GM12878 (cell line): ENCODE results near the gene GPR21. TPM values are rescaled to one million over a fixed set of nuclear protein-coding genes. Genes with fewer than 3 reads are reported as not detected.

ENCODE experiments used
- ATAC-seq: fragments of 200-7000 bp; cut with Tn5 transposase; 3 replicates; pipeline ENCODE4 v1.9.1; 2020; ENCODE audit warnings: mild to moderate bottlenecking, moderate library complexity
- BruUV-seq: library from RNA; stranded (reverse); fragments of 400-500 nt; replicated peaks from 2 replicates; lab custom pipeline; 2021; lab: Mats Ljungman, UMichigan
- CTCF ChIA-PET: fragments of 300-600 bp; sonication (Branson Sonifier 250); formaldehyde crosslinking; extraction: SDS; loops from one replicate; lab custom pipeline; 2021; ENCODE audit warnings: inconsistent platforms; lab: Yijun Ruan, JAX
- POLR2A ChIA-PET: fragments of 350-600 bp; formaldehyde crosslinking; extraction: SDS; loops from one replicate; lab custom pipeline; 2021; ENCODE audit warnings: inconsistent platforms; lab: Charles Lee
- RAD21 ChIA-PET: fragments of 300-600 bp; sonication (Branson Sonifier 250); formaldehyde crosslinking; loops from one replicate; lab custom pipeline; 2023; ENCODE audit warnings: antibody characterized with exemption; ENCODE audit not compliant: unreplicated experiment; lab: Charles Lee
- SMC1A ChIA-PET: fragments of 300-600 bp; sonication (Branson Sonifier 250); formaldehyde crosslinking; loops from one replicate; lab custom pipeline; 2023; ENCODE audit not compliant: unreplicated experiment, uncharacterized antibody; lab: Charles Lee
- DNase-seq: peaks from one replicate; pipeline ENCODE4 v3.0.0-alpha.2; 2011; ENCODE audit warnings: low read depth, low spot score
- FAIRE-seq: peaks from 3 replicates; lab custom pipeline; 2011; peaks lifted over from hg19 to GRCh38; lab: Jason Lieb, UNC
- H2AFZ ChIP-seq: 2 replicates; pipeline ENCODE4 v1.6.0; 2011; ENCODE audit warnings: low read depth, low read length, control low read depth; ENCODE audit not compliant: control insufficient read depth
- H3K27ac ChIP-seq: 2 replicates; pipeline ENCODE4 v1.5.1; 2011; ENCODE audit warnings: control low read depth; ENCODE audit not compliant: control insufficient read depth, insufficient read depth
- H3K27me3 ChIP-seq, 2 experiments: replicated peaks in 1 of 2; 2 replicates each; pipeline versions ENCODE4 v1.6.0 to v1.6.1; 2011; ENCODE audit warnings: low read length in 1 of 2; ENCODE audit not compliant: control insufficient read depth in 2 of 2, insufficient read depth in 2 of 2
- H3K36me3 ChIP-seq, 2 experiments: 2 replicates each; pipeline ENCODE4 v1.5.1; 2011; ENCODE audit warnings: low read length in 1 of 2; ENCODE audit not compliant: control insufficient read depth in 2 of 2, insufficient read depth in 2 of 2
- H3K4me1 ChIP-seq: 2 replicates; pipeline ENCODE4 v1.6.1; 2011; ENCODE audit warnings: mild to moderate bottlenecking, low read length, moderate library complexity, mixed read lengths; ENCODE audit not compliant: control insufficient read depth, insufficient read depth
- H3K4me2 ChIP-seq: 2 replicates; pipeline ENCODE4 v1.6.0; 2011; ENCODE audit warnings: control low read depth; ENCODE audit not compliant: control insufficient read depth, insufficient read depth
- H3K4me3 ChIP-seq: fragments of 200-600 bp; sonication (generic); 2 replicates; pipeline ENCODE4 v1.5.1; 2016
- H3K79me2 ChIP-seq: 2 replicates; pipeline ENCODE4 v1.6.0; 2011; ENCODE audit warnings: low read length; ENCODE audit not compliant: control insufficient read depth, insufficient read depth
- H3K9ac ChIP-seq: 2 replicates; pipeline ENCODE4 v1.8.0; 2011; ENCODE audit warnings: low read length, control low read depth, mixed read lengths; ENCODE audit not compliant: control insufficient read depth, insufficient read depth
- H3K9me3 ChIP-seq: replicated peaks from 3 replicates; pipeline ENCODE4 v1.5.1; 2011; ENCODE audit warnings: mild to moderate bottlenecking, low read length; ENCODE audit not compliant: control insufficient read depth, insufficient read depth
- H4K20me1 ChIP-seq: 2 replicates; pipeline ENCODE4 v1.6.0; 2011; ENCODE audit not compliant: control insufficient read depth, insufficient read depth
- CREB1 ChIP-seq: IDR thresholded peaks from 2 replicates; pipeline ENCODE4 v1.6.1; 2012; ENCODE audit warnings: low read depth, mild to moderate bottlenecking, inconsistent platforms
- E4F1 ChIP-seq: fragments of 450-650 bp; IDR thresholded peaks from 2 replicates; pipeline ENCODE4 v1.6.1; 2018; ENCODE audit warnings: borderline replicate concordance, mild to moderate bottlenecking; ENCODE audit not compliant: partially characterized antibody
- NFXL1 ChIP-seq: fragments of 450-650 bp; IDR thresholded peaks from 2 replicates; pipeline ENCODE4 v1.6.1; 2017; ENCODE audit warnings: antibody characterized with exemption, mild to moderate bottlenecking, borderline replicate concordance
- POLR2A ChIP-seq: IDR thresholded peaks from 2 replicates; pipeline ENCODE4 v1.6.1; 2011; ENCODE audit warnings: low read depth, mild to moderate bottlenecking, low read length
- REST ChIP-seq: IDR thresholded peaks from 2 replicates; pipeline ENCODE4 v1.6.1; 2012; ENCODE audit warnings: mild to moderate bottlenecking, low read depth, low read length
- WRNIP1 ChIP-seq: IDR thresholded peaks from 2 replicates; pipeline ENCODE4 v1.6.1; 2011; ENCODE audit warnings: low read depth, low read length, improper control_type of control experiment, borderline replicate concordance
- ZNF217 ChIP-seq: fragments of 450-650 bp; IDR thresholded peaks from 2 replicates; pipeline ENCODE4 v1.6.1; 2017; ENCODE audit warnings: antibody characterized with exemption, mild to moderate bottlenecking
- ZNF24 ChIP-seq: fragments of 450-650 bp; IDR thresholded peaks from 2 replicates; pipeline ENCODE4 v1.6.1; 2017; ENCODE audit warnings: antibody characterized with exemption, mild to moderate bottlenecking
- WGBS: methylation state at CpG from one replicate; pipeline ENCODE4 v1.1.6; 2016; ENCODE audit warnings: low lambda C conversion rate; ENCODE audit not compliant: insufficient replicate concordance, insufficient coverage; ENCODE audit errors: missing lambda C conversion rate; 5-methylcytosine and 5-hydroxymethylcytosine counted together
- in situ Hi-C: fragments of 300-500 bp; cut with MboI; formaldehyde crosslinking; loops from 9 replicates; pipeline ENCODE4 v1.14.3; 2018; ENCODE audit warnings: mixed read lengths
- intact Hi-C: fragments of 100-400 bp; cut with micrococcal nuclease; formaldehyde crosslinking; loops from one replicate; pipeline ENCODE4 v1.14.2; 2022; ENCODE audit not compliant: unreplicated experiment
- polyA plus RNA-seq, 11 experiments: library from polyadenylated mRNA; depleted of rRNA in 4 of 11; unstranded in 6 of 11; stranded (reverse) in 5 of 11; fragments of >200 nt; fragmentation: Nextera tagmentation in 4 of 11; fragmentation: Illumina TruSeq in 1 of 11; extraction: Ambion mirVana in 4 of 11; extraction: Trizol in 1 of 11; gene quantifications; 1 replicate in 1 of 11; 2 replicates in 10 of 11; pipeline versions ENCODE4 v1.2.1 to v1.2.3, GENCODE V29; 2011 to 2016; ENCODE audit warnings: inconsistent platforms in 2 of 11, missing spikeins in 2 of 11, low read depth in 1 of 11
- total RNA-seq, 4 experiments: library from RNA; depleted of rRNA in 3 of 4; stranded (reverse); fragments of >200 nt in 3 of 4; fragmentation: Illumina TruSeq in 1 of 4; extraction: Trizol in 1 of 4; gene quantifications; 2 replicates each; pipeline versions ENCODE4 v1.2.1 to v1.2.3, GENCODE V29; 2013 to 2021
- TF ChIP-seq, protein P1 (sequence below): fragments of 450-650 bp; IDR thresholded peaks from 2 replicates; pipeline ENCODE4 v1.6.1; 2017; ENCODE audit warnings: borderline replicate concordance
- TF ChIP-seq, protein P2 (sequence below): fragments of 450-650 bp; IDR thresholded peaks from 2 replicates; pipeline ENCODE4 v1.6.1; 2017; ENCODE audit warnings: mild to moderate bottlenecking, low read depth, inconsistent platforms; ENCODE audit not compliant: poor library complexity, severe bottlenecking
- TF ChIP-seq, protein P3 (sequence below): fragments of 450-650 bp; IDR thresholded peaks from 2 replicates; pipeline ENCODE4 v1.6.1; 2014; ENCODE audit warnings: mild to moderate bottlenecking

GPR21 gene
- total and polyA plus RNA-seq, 10 of the 15 experiments (the other 5 are each of a cell fraction or from before 2014, with no cell fraction given) = 0.09 to 1.9 (median 0.57) TPM; not detected in 4

DNA sequence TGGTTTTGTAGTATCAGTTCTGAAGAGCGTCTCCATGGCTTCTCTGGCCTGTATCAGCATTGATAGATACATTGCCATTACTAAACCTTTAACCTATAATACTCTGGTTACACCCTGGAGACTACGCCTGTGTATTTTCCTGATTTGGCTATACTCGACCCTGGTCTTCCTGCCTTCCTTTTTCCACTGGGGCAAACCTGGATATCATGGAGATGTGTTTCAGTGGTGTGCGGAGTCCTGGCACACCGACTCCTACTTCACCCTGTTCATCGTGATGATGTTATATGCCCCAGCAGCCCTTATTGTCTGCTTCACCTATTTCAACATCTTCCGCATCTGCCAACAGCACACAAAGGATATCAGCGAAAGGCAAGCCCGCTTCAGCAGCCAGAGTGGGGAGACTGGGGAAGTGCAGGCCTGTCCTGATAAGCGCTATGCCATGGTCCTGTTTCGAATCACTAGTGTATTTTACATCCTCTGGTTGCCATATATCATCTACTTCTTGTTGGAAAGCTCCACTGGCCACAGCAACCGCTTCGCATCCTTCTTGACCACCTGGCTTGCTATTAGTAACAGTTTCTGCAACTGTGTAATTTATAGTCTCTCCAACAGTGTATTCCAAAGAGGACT, 1.5 kb downstream of the GPR21 start (continued):
- TF ChIP-seq, protein P1, sequence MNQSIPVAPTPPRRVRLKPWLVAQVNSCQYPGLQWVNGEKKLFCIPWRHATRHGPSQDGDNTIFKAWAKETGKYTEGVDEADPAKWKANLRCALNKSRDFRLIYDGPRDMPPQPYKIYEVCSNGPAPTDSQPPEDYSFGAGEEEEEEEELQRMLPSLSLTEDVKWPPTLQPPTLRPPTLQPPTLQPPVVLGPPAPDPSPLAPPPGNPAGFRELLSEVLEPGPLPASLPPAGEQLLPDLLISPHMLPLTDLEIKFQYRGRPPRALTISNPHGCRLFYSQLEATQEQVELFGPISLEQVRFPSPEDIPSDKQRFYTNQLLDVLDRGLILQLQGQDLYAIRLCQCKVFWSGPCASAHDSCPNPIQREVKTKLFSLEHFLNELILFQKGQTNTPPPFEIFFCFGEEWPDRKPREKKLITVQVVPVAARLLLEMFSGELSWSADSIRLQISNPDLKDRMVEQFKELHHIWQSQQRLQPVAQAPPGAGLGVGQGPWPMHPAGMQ = no peak
- no peak for TF ChIP-seq WRNIP1
- TF ChIP-seq ZNF24 = no peak

GRCh38 chr9:123035791-123036190, 2.3 kb downstream of the GPR21 start:
- 63% methylated on average over 2 of the region's 2 CpGs for WGBS
- H3K4me3 ChIP-seq = no peak overlapping the region
- H3K4me2 ChIP-seq = no peak overlapping the region
- no peaks in the 10 kb centered on the region for H3K79me2 ChIP-seq
- intact Hi-C loops = no loop called here
- SMC1A ChIA-PET = interaction anchor here (0.6 to 1.3 kb wide), 3 partner anchors 12 to 314 kb away, joined by 3 read pairs; no protein-coding TSS in a partner anchor
- H4K20me1 ChIP-seq = no peaks in the 10 kb centered on the region
- H3K36me3 ChIP-seq = peaks cover 0 to 3% of the 10 kb centered on the region in 2 experiments; a peak in 3 of 4 replicates
- no peak for DNase-seq
- no peak overlapping the region for H3K27ac ChIP-seq
- H2AFZ ChIP-seq = no peak overlapping the region
- TF ChIP-seq, protein P2, sequence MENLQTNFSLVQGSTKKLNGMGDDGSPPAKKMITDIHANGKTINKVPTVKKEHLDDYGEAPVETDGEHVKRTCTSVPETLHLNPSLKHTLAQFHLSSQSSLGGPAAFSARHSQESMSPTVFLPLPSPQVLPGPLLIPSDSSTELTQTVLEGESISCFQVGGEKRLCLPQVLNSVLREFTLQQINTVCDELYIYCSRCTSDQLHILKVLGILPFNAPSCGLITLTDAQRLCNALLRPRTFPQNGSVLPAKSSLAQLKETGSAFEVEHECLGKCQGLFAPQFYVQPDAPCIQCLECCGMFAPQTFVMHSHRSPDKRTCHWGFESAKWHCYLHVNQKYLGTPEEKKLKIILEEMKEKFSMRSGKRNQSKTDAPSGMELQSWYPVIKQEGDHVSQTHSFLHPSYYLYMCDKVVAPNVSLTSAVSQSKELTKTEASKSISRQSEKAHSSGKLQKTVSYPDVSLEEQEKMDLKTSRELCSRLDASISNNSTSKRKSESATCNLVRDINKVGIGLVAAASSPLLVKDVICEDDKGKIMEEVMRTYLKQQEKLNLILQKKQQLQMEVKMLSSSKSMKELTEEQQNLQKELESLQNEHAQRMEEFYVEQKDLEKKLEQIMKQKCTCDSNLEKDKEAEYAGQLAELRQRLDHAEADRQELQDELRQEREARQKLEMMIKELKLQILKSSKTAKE = no peak
- TF ChIP-seq REST (no peak), ZNF217 (no peak), E4F1 (no peak), NFXL1 (no peak), POLR2A (no peak), CREB1 (no peak)
- TF ChIP-seq, protein P3, sequence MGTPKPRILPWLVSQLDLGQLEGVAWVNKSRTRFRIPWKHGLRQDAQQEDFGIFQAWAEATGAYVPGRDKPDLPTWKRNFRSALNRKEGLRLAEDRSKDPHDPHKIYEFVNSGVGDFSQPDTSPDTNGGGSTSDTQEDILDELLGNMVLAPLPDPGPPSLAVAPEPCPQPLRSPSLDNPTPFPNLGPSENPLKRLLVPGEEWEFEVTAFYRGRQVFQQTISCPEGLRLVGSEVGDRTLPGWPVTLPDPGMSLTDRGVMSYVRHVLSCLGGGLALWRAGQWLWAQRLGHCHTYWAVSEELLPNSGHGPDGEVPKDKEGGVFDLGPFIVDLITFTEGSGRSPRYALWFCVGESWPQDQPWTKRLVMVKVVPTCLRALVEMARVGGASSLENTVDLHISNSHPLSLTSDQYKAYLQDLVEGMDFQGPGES = no peak
- H3K9me3 ChIP-seq = no peaks in the 10 kb centered on the region
- H3K27me3 ChIP-seq = no peaks in the 10 kb centered on the region
- in situ Hi-C loops = no loop called here
- BruUV-seq = no TSS peak
- no peak for ATAC-seq
- no peak overlapping the region for H3K9ac ChIP-seq
- CTCF ChIA-PET = interaction anchor here (1.0 to 1.1 kb wide), 2 partner anchors 11 to 57 kb away, joined by 3 read pairs; no protein-coding TSS in a partner anchor
- POLR2A ChIA-PET = interaction anchor here (0.6 to 1.6 kb wide), 2 partner anchors 12 to 140 kb away, joined by 3 to 4 read pairs; no protein-coding TSS in a partner anchor
- no peak for FAIRE-seq
- RAD21 ChIA-PET = no interaction called here
- H3K4me1 ChIP-seq = no peaks in the 10 kb centered on the region
